NCI-H1694 treated with DMSO at 0.1 percent for 48 hours (cell line): ENCODE data around the gene PDZD4.

Experiments
- DNase-seq: peaks from one replicate; lab custom pipeline; 2025; lab: John Stamatoyannopoulos, UW

PDZD4 gene

DNA sequence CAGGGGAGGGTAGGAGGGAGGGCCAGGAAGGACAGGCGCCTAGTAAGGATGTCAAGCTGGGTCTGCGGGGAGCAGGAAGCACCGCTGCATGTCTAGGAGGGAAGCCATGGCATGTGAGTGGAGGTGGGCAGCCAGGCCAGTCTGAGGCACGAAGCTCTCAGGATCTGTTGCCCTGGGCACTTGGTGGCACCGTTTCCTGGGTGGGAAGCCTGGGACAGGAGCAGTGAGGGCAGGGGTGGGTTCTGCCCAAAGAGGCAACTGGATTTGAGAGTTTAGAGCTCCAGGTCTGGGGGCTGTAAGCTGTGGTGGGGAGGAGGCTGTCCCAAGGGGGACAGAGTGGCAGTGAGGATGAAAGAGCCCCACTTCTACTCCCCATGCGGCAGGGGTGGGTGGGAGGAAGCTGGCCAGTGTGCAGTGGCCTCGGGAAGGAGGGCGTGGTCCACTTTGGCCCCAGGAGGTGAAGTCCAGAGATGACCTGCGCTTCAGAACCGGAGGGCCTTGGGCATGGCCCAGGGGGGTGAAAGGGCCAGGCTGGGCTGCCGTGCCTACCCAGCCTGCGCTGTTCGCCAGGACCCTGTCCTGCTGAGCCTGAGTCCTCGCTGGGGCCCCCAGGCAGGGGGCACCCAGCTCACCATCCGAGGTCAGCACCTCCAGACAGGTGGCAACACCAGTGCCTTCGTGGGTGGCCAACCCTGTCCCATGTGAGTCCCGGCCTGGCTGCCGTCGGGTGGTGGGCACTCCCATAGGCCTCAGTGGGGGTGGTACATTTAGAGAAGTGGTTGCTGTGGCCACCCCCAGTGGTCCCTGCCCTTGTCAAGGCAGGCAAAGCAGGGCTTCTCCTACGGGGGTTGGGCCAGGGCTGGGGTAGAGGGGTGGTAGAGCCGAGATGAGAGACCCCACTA, 57.8 kb downstream of the PDZD4 start:
- no peak for DNase-seq

DNA sequence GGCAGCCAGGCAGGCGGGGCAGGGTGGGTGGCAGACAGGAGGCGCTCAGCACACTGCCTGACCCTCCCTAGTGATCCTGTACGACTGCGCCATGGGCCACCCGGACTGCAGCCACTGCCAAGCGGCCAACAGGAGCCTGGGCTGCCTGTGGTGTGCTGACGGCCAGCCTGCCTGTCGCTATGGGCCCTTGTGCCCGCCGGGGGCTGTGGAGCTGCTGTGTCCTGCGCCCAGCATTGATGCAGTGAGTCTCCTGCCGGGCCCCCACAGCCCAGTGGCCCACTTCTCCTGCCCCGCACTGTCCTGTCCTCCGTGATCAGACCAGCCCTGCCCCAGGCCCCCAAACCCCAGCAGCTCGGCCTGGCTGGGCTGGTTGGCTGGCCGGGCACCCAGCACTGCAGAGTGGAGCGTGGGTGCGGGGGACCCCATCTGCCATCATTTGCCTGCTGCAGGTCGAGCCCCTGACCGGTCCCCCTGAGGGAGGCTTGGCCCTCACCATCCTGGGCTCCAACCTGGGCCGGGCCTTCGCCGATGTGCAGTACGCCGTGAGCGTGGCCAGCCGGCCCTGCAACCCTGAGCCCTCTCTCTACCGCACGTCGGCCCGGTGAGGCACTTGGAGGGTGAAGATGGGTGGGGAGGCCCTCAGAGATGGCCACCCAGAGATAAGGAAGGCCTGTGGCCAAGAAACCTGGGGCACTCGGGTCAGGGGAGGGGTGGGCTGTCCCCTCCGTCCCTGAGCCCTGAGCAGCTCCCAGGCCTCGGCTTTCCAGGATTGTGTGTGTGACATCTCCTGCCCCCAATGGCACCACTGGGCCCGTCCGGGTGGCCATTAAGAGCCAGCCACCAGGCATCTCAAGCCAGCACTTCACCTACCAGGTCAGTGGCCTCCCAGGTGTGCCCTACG, 58.7 kb downstream of the PDZD4 start:
- DNase-seq, result no peak

DNA sequence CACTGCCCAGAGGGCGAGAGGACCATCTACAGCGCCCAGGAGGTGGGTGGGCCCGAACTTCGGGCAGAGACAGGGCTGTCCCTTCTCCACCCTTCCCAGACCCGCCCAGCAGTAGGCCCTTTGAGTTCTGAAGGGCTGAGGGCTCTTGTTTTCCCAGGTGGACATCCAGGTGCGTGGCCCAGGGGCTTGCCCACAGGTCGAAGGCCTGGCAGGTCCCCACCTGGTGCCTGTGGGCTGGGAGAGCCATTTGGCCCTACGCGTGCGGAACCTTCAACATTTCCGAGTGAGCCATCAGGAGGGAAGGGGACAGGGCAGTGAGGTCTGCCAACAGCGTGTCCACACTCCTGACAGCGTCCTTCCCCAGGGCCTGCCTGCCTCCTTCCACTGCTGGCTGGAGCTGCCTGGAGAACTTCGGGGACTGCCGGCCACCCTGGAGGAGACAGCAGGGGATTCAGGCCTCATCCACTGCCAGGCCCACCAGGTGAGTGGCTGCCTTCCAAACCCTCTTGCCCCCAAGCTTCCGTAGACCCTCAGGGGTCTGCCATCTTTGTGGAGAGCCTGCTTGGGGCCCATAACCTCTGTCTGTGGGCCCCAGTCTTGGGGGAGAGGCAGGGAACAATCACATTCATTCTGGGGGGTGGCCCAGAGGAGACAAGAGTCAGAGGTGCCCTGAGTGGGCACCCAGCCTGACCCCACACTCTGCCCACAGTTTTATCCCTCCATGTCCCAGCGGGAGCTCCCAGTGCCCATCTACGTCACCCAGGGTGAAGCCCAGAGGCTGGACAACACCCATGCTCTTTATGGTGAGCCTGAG, 59.5 kb downstream of the PDZD4 start:
- no peak for DNase-seq

DNA sequence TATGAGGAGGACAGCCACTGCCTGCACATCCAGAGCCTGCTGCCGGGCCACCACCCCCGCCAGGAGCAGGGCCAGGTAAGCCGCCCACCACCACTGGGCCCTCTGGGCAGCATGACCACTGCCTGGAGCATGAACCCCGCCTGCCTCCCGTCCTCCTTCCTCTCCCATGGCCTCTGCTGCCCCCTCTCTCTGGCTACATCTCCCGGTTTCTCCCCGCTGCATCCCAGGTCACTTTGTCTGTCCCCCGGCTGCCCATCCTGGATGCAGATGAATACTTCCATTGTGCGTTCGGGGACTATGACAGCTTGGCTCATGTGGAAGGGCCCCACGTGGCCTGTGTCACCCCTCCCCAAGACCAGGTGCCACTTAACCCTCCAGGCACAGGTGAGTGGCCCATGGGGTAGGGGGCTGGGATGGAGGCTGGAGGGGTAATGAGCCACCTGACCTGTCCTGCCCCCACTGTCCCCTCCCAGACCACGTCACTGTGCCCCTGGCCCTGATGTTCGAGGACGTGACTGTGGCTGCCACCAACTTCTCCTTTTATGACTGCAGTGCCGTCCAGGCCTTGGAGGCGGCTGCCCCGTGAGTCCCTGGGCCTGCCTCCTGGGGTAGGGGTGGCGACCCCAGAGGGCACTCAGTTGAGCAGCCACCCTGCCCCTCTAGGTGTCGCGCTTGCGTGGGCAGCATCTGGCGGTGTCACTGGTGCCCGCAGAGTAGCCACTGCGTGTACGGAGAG, 60.3 kb downstream of the PDZD4 start:
- DNase-seq, result no peak

DNA sequence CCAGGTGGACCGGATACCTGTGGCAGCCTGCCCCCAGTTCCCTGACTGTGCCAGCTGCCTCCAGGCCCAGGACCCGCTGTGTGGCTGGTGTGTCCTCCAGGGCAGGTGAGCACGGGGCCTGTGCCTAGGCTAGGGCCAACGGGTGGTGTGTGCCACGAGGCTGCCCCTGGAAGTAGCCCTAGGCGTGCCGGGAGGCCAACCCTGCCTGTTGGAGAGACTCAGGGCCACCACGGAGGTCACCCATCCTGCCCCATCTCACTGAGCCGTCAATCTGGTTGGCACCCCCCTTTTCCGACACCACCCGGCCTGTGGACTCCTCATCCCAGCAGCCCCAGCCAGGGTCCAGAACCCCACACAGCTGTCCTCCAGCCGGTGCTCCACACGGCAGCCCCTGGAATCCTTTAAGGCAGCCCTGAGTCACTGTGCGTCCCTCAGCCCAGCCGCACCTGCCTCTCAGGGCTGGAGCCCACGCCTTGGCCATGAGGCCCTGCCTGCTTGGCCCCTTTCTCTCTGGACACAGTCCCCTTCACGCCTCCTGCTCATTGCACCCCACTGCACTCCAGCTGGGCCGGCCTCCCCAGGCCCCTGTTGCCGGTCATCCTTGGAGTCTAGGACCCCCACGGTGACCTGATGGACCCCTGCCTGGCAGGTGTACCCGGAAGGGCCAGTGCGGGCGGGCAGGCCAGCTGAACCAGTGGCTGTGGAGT, 61.0 kb downstream of the PDZD4 start:
- DNase-seq, result no peak

DNA sequence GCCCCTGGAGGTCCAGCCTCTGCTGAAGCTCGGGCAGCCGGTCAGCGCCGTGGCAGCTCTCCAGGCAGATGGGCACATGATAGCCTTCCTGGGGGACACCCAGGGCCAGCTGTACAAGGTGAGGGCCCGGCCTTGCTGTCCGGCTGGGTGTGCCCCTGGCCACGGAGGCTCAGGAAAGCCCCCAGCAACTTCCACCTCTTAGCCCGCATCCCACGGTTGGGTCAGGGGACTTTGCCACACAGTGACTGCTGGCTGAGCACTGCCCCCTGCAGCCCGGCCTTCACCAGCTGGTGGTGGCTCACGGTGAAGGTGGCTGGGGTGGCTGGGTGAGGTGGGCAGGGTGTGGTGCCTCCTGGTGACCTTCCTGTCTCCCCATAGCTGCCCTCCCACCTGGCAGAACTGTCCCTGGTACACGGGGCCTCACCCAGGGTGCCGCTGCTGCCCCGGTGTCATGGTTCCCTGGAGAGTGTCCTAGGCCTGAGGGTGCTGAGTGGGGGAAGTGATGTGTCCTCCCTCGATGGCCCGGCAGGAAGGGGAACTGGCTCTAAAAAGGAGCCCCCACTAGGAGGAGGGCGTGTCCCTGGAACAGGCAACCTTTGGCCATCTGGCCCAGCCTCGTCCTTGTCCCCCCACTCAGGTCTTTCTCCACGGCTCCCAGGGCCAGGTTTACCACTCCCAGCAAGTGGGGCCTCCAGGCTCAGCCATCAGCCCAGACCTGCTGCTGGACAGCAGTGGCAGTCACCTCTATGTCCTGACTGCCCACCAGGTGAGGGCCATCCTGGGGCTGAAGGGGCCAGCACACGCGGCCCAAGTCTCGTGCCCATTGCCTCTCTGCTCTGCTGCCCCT, 61.8 kb downstream of the PDZD4 start:
- DNase-seq, result no peak

DNA sequence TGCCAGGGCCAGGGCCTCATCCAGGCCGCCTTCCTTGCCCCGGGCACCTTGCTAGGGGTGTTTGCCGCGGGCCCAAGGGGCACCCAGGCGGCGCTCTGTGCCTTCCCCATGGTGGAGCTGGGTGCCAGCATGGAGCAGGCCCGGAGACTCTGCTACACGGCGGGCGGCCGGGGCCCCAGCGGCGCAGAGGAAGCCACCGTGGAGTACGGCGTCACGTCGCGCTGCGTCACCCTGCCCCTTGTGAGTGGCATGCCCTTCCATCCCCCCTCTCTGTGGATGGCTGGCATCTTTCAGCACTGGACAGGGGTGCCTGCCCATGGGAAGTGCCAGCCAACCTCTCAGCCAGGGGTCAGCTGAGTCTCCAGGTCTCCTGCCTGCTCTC, 62.7 kb downstream of the PDZD4 start:
- DNase-seq, result no peak

DNA sequence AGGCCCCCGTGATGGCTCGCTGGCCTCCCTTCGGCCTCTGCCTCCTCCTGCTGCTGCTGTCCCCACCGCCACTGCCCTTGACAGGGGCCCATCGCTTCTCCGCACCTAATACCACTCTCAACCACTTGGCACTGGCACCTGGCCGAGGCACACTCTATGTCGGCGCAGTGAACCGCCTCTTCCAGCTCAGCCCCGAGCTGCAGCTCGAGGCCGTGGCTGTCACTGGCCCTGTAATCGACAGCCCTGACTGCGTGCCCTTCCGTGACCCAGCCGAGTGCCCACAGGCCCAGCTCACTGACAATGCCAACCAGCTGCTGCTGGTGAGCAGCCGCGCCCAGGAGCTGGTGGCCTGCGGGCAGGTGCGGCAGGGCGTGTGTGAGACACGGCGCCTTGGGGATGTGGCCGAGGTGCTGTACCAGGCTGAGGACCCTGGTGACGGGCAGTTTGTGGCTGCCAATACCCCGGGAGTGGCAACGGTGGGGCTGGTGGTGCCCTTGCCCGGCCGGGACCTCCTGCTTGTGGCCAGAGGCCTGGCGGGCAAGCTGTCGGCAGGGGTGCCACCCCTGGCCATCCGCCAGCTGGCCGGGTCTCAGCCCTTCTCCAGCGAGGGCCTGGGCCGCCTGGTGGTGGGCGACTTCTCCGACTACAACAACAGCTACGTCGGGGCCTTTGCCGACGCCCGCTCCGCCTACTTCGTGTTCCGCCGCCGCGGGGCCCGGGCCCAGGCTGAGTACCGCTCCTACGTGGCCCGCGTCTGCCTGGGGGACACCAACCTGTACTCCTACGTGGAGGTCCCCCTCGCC, 63.3 kb downstream of the PDZD4 start:
- no peak for DNase-seq

DNA sequence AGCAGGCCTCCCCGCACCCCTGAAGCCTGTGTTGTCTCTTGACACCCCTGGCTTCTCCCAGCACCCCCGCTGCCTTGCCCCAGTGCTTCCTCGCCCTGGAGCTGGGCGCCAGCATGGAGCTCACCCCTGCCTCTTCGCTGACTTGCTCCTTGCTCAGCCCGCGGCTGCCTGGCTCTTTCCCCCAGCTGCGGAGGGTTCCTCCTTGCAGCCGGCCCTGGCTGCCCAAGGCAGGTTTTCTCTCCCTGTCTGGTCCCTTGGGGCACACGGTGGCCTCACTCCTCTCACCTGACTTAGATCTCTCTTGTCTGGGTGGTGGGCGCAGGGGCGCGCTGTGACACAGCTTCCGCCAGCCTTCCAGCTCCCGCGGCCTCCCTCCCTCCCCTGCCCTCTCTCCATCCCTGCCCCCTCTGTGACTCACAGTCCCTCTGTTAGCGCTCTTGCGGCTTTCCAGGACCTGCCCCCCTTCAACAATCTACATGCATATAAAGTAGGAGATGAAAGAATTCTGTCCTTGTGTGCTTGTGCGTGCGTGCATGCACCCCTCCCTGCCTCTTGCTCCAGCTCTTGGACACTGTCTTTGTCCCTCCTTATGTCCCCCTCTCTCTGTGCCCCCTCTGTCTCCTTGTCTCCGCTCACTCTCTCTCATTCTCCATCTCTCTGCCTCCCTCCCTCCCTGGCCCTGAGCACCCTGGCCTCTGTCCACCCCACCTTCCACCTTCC, 64.1 kb downstream of the PDZD4 start:
- DNase-seq, result no peak

DNA sequence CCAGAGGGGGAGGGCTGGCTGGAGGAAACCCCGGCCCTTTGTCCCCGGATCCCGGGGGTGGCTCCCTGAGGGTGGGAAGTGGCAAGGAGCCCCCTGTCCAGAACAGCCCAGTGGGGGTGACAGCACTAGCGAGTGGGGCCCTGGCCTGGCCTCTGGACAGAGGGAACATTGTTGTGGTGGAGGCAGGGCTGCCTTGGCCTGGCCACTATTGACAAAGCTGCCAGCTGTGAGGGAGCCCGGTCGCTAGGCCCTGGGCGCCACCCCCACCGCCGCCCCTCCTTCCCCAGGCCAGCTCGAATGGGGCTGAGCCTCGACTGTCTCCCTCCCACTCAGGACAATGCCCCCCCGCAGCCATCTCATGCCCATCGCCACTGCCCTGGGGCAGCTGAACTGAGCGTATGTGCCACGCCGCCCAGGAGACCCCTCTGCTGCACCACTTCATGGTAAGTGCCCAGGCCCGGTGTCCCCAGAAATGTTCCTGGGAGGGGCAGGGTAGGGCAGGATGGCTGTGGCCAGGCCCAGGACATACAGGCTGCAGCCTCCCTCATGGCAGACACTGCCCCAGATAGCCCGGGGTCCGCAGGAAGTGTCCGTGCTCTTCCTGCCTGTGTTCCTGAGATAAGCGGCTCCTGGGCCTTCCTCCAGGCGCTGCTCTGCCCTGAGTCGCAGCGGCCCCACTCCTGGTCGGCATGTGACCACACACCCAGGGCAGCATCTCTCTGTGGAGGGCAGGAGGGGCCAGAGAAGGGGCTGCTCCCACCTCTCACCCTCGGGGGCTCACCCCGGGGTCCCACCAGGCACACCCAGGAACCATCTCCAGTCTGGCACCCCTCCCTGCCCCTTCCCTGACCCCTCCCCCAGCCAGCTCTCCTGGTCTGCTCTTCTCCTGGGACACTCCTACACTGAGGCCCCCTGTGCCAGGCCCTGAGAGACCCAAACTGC, 64.9 kb downstream of the PDZD4 start:
- DNase-seq, result no peak

DNA sequence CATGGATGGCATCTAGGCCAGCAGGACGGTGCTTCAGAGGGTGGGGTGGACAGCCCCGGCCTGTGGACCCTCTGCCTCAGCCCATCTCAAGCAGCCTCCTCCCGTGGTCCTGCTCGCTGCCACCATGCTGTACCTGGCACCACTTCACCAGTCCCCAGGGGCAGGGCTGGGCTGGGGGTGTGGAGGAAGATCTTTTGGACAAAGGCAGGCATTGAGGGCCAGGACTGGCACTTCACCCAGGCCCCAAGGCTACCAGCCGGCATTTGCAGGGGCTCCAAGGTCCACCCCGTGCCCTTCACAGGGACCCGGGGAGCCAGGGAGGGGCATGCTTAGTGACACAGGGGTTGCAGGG, 65.6 kb downstream of the PDZD4 start:
- no peak for DNase-seq

DNA sequence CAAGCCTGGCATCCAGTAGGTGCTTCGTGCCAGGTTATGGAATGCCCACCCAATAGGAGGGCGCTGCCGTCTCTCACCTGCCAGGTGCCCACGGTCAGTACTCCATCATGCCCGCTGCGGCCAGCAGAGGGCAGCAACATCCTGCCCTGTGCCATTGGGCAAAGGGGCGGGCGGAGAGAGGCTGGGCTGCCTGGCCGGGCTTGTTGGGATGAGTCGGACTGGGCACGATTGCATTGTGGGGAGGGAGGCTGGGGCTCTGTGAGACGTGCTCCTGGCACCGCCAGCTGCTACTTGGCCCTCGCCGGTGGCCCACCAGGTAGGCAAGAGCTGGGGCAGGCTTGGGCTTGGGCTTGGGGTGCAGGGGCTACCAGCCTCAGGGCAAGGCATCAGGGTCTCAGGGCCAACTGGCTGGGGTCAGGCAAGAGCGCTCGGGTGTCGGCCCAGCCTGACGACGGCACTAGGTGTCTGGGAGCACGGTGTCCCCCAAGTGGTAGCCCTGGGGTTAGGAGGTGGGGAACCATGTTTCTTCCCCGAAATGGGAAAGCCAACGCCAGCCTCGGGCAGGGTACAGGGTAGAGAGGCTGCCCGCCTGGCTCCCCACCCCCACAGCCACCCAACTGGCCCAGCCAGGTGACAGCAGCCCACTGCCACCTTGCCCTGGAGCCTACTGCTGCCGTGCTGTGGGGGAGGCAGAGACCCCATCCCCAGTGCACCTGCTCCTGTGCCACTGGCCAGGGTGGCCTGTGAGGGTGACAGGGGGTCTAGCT, 66.2 kb downstream of the PDZD4 start, which contains the start of gene PLXNB3:
Gene PLXNB3, plus strand, starts transcription at position 261 of the 767 bp plus-strand sequence. CDS start 1,287 bp downstream, outside the sequence.
- peak; percentile 56 for DNase-seq

DNA sequence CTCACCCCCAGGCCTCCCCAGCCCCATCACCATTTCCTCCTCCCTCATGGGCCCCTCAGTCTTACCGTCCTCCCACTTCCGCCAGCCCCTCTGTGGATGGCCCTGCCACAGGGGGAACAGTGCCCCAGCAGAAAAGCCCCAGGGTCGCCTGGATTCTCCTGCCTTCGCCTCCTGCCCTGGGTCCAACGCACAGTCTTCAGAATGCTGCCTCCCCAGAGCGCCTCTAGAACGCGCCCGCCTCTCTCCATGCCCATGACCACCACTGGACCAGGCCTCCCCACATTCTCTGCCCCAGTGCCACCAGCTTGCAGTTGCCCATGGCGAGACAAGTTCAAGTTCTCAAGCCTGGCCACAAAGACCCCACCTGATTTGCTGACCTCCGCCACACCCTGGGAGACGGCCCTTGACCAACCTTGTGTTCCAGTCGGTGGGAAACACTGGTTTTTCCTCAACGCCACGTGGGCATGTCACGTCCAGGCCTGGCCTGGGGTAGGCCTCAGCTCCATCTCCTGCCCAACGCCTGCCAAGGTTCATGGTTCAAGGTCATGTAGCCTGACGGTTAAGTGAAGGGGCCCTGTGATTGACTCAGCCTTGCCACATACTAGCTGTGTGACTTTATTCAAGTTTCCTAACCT, 66.9 kb downstream of the PDZD4 start:
- no peak for DNase-seq

DNA sequence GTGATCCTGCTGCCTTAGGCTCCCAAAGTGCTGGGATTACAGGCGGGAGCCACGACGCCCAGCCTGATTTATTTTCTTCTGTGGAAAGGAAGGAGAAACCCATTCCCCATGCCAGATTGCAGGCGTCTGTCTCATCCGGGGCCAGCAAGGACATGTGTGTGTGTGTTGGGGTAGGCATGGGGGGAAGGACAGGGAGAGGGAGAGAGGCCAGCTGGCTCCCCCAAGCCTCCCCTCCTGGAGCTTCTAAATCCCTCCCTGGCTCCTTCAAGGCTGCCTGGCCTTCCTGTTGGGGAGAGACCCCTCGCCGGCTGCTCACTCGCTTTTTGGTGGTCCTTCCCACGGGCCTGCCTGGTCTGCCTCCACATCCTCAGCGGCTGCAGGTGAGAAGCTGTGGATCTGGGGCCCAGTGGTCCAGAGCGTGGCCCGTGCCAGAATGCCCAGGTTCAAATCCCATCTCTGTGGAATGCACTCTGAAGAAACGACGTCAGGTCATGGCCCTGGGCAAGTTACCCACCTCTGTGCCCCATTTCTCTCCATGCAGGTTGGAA, 67.6 kb downstream of the PDZD4 start:
- no peak for DNase-seq

DNA sequence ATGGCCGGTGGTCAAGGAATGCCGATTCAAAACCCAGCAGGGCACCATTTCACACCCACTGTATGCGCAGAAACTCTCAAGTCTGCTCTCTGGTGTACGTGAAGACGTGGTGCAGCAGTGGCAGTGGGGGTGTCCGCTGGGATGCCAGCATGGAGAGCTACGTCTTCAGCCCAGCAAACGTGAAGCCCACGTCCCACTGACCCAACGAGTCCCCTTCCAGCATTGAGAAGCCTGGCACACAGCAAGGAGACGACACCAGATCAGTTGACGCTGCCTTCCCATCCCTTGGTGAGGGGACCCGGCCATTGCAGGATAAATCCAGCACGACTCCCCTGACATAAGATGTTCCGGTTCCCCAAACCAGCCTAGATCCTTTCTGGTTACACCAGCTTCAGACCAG, 68.5 kb downstream of the PDZD4 start:
- DNase-seq, result no peak

DNA sequence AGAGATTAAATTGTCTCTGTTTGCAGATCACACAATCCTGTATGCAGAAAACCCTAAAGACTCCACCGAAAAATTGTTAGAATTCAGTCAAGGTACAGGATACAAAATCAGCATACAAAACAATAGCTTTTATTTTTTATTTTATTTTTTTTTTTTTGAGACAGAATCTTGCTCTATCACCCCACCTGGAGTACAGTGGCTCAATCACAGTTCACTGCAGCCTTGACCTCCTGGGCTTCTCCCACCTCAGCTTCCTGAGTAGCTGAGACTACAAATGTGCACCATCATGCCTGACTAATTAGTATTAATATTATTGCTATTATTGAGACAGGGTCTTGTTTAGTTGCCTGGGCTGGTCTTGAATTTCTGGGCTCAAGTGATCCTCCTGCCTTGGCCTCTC, 75.2 kb downstream of the PDZD4 start:
- DNase-seq, result no peak
